Sigmoid colon (tissue), 7 donors: ENCODE measurements around the gene PADI1. TPM values are rescaled to one million over a fixed set of nuclear protein-coding genes. Genes with fewer than 3 reads are reported as not detected.
"Not testable (repeated sequence)": the region's sequence is repeated elsewhere in the genome, so short reads cannot be mapped to it uniquely, and the experiment has no call there.

Experiments
- DNase-seq: peaks from one replicate; pipeline ENCODE4 v3.0.0-alpha.2; 2019
- H3K27ac ChIP-seq, 4 donors: fragments of 200-600 bp; sonication (generic); one replicate each; pipeline ENCODE4 v1.5.1; 2016 to 2019; ENCODE audit warnings: mild to moderate bottlenecking in 1 of 4
- H3K27me3 ChIP-seq, 3 donors: fragments of 200-600 bp; sonication (generic); one replicate each; pipeline ENCODE4 v1.5.1; 2019; ENCODE audit warnings: mild to moderate bottlenecking in 1 of 3
- H3K36me3 ChIP-seq, 4 donors: fragments of 200-600 bp; sonication (generic); one replicate each; pipeline ENCODE4 v1.5.1; 2016 to 2019
- H3K4me1 ChIP-seq, 4 donors: fragments of 200-600 bp; sonication (generic); one replicate each; pipeline ENCODE4 v1.5.1; 2017 to 2019
- H3K4me3 ChIP-seq, 4 donors: fragments of 200-600 bp; sonication (generic); one replicate each; pipeline ENCODE4 v1.5.1; 2017 to 2019; ENCODE audit warnings: mild to moderate bottlenecking in 2 of 4, moderate library complexity in 1 of 4
- H3K9me3 ChIP-seq, 4 donors: fragments of 200-600 bp in 3 of 4; sonication (generic) in 3 of 4; one replicate each; pipeline versions ENCODE4 v1.5.1 to v1.6.1; 2013 to 2019
- CTCF ChIP-seq, 4 experiments: fragments of 450-650 bp in 3 of 4; fragments of 200-600 bp in 1 of 4; IDR thresholded peaks; one replicate each; pipeline ENCODE4 v1.5.1; 2016 to 2019; ENCODE audit warnings: antibody characterized with exemption in 4 of 4, mild to moderate bottlenecking in 3 of 4, moderate library complexity in 2 of 4
- EP300 ChIP-seq, 4 donors: sonication (generic); formaldehyde crosslinking; IDR thresholded peaks; one replicate each; pipeline ENCODE4 v1.6.1; 2017; ENCODE audit warnings: antibody characterized with exemption in 4 of 4
- POLR2A ChIP-seq, 2 donors: fragments of 450-650 bp; IDR thresholded peaks; one replicate each; pipeline ENCODE4 v1.6.1; 2016; ENCODE audit warnings: antibody characterized with exemption in 2 of 2, mild to moderate bottlenecking in 2 of 2, moderate library complexity in 2 of 2
- POLR2AphosphoS5 ChIP-seq, 4 donors: sonication (generic); formaldehyde crosslinking; IDR thresholded peaks; one replicate each; pipeline ENCODE4 v1.6.1; 2017; ENCODE audit warnings: antibody characterized with exemption in 4 of 4
- WGBS, 2 donors: extraction: QIAGEN DNeasy Blood & Tissue Kit; methylation state at CpG; one replicate each; pipeline ENCODE4 v1.1.7; 2013; 5-methylcytosine and 5-hydroxymethylcytosine counted together
- intact Hi-C: fragments of 100-400 bp; cut with DNase I; formaldehyde crosslinking; loops from one replicate; pipeline ENCODE4 v1.15.1; 2023
- polyA plus RNA-seq, 3 donors: library from polyadenylated mRNA; stranded (reverse); fragments of 200-250 nt; gene quantifications; one replicate each; pipeline ENCODE4 v1.2.3, GENCODE V29; 2013
- total RNA-seq, 4 donors: library from RNA; depleted of rRNA; stranded (reverse); fragments of >200 nt; gene quantifications; one replicate each; pipeline ENCODE4 v1.1.0, GENCODE V29; 2016
- donor health status: healthy with polysubstance abuse.
- donor health status: Bipolar disorder and iron deficiency.
- donor health status: healthy.

PADI1 gene
- total and polyA plus RNA-seq, 7 donors, result under 0.01 to 0.92 (median 0.63) TPM; not detected in 4

GRCh38 chr1:17235135-17235885, 30.4 kb downstream of the PADI1 start:
- H3K4me1 ChIP-seq, result peaks cover 0 to 16% (median 13%) of the 10 kb centered on the region in 4 donors
- 71 to 84% methylated on average over 9 of the region's 9 CpGs for WGBS, 2 donors
- intact Hi-C loops, result no loop called here
- no peak overlapping the region for H3K4me3 ChIP-seq
- H3K9me3 ChIP-seq, result no peaks in the 10 kb centered on the region
- H3K27me3 ChIP-seq, result no peaks in the 10 kb centered on the region
- no peak for DNase-seq
- H3K36me3 ChIP-seq, result no peaks in the 10 kb centered on the region
- H3K27ac ChIP-seq, result no peak overlapping the region
- TF ChIP-seq POLR2A (IDR thresholded peaks at IDR 0.05), result no peak
- no peak for TF ChIP-seq EP300 (IDR thresholded peaks at IDR 0.05)
- TF ChIP-seq CTCF (IDR thresholded peaks at IDR 0.05), result no peak
- no peak for TF ChIP-seq POLR2AphosphoS5 (IDR thresholded peaks at IDR 0.05)

- TF ChIP-seq CTCF (IDR thresholded peaks at IDR 0.05), result peak; percentile 46 to 88 (median 82)
- no peak for TF ChIP-seq POLR2AphosphoS5 (IDR thresholded peaks at IDR 0.05)
- no peak for TF ChIP-seq EP300 (IDR thresholded peaks at IDR 0.05)
- intact Hi-C loops, result loop anchor here (1.0 kb wide), 2 partner anchors 112 to 178 kb away; no protein-coding TSS in a partner anchor
- WGBS, 2 donors, result 19 to 22% methylated on average over 18 of the region's 18 CpGs
Measured at GRCh38 chr1:17236779-17237560, 32.0 kb downstream of the PADI1 start.

GRCh38 chr1:17237561-17237903, 32.6 kb downstream of the PADI1 start:
- Histone ChIP-seq H3K27ac (no peak overlapping the region), H3K4me1 (peaks cover 0 to 16% (median 13%) of the 10 kb centered on the region in 4 donors), H3K9me3 (no peaks in the 10 kb centered on the region), H3K4me3 (no peak overlapping the region), H3K27me3 (peaks cover 0 to 3% (median 0%) of the 10 kb centered on the region in 3 donors), H3K36me3 (no peaks in the 10 kb centered on the region)
- DNase-seq, result no peak
- TF ChIP-seq EP300 (IDR thresholded peaks at IDR 0.05), result no peak
- TF ChIP-seq CTCF (IDR thresholded peaks at IDR 0.05), result no peak
- no peak for TF ChIP-seq POLR2A (IDR thresholded peaks at IDR 0.05)
- no peak for TF ChIP-seq POLR2AphosphoS5 (IDR thresholded peaks at IDR 0.05)
- intact Hi-C loops, result loop anchor here (1.0 kb wide), 2 partner anchors 112 to 178 kb away; no protein-coding TSS in a partner anchor
- WGBS, 2 donors, result 70 to 81% methylated on average over 4 of the region's 4 CpGs

More at GRCh38 chr1:17236779-17237560, 32.0 kb downstream of the PADI1 start:
- Histone ChIP-seq H3K9me3 (no peaks in the 10 kb centered on the region), H3K4me3 (no peak overlapping the region), H3K36me3 (no peaks in the 10 kb centered on the region), H3K4me1 (peaks cover 0 to 16% (median 13%) of the 10 kb centered on the region in 4 donors), H3K27me3 (no peaks in the 10 kb centered on the region), H3K27ac (no peak overlapping the region)
- DNase-seq, result peak; percentile 83

- H3K9me3 ChIP-seq, result no peaks in the 10 kb centered on the region
- no peaks in the 10 kb centered on the region for H3K4me1 ChIP-seq
- DNase-seq, result no peak
- intact Hi-C loops, result no loop called here
- 28 to 39% methylated on average over 1 of the region's 1 CpG for WGBS, 2 donors
- H3K36me3 ChIP-seq, result no peaks in the 10 kb centered on the region
- no peak overlapping the region for H3K27ac ChIP-seq
- no peak overlapping the region for H3K4me3 ChIP-seq
- peaks cover 0 to 3% (median 0%) of the 10 kb centered on the region in 3 donors for H3K27me3 ChIP-seq
- no peak for TF ChIP-seq EP300 (IDR thresholded peaks at IDR 0.05)
- TF ChIP-seq POLR2A (IDR thresholded peaks at IDR 0.05), result no peak
- no peak for TF ChIP-seq POLR2AphosphoS5 (IDR thresholded peaks at IDR 0.05)
- no peak for TF ChIP-seq CTCF (IDR thresholded peaks at IDR 0.05)
Measured at GRCh38 chr1:17239420-17239819, 34.5 kb downstream of the PADI1 start.

GRCh38 chr1:17241011-17241779, 36.3 kb downstream of the PADI1 start:
- not testable (repeated sequence) for DNase-seq

GRCh38 chr1:17241780-17242074, 36.8 kb downstream of the PADI1 start:
- H3K4me3 ChIP-seq, H3K27me3 ChIP-seq, DNase-seq, H3K36me3 ChIP-seq, intact Hi-C loops, H3K9me3 ChIP-seq, H3K4me1 ChIP-seq, H3K27ac ChIP-seq: not testable (repeated sequence)
- WGBS, 2 donors, result 75 to 96% methylated on average over 9 to 11 of the region's 11 CpGs

More at GRCh38 chr1:17241011-17241779, 36.3 kb downstream of the PADI1 start:
- H3K4me3 ChIP-seq, H3K27me3 ChIP-seq, H3K27ac ChIP-seq, H3K9me3 ChIP-seq, H3K36me3 ChIP-seq, intact Hi-C loops, H3K4me1 ChIP-seq: not testable (repeated sequence)
- WGBS, 2 donors, result 55 to 81% methylated on average over 27 to 28 of the region's 28 CpGs
